KG1 (cell line): Measurements from ENCODE around the gene GABRG3.

Source experiments
- DNase-seq: peaks from one replicate; lab custom pipeline; 2025; lab: John Stamatoyannopoulos, UW

The GABRG3 gene

GRCh38 chr15:27418726-27419125, 447.7 kb downstream of the GABRG3 start:
- DNase-seq: no peak

- DNase-seq: no peak
Measured at GRCh38 chr15:27422997-27423396, 452.0 kb downstream of the GABRG3 start.

- DNase-seq: no peak
Measured at GRCh38 chr15:27426805-27427204, 455.8 kb downstream of the GABRG3 start.

GRCh38 chr15:27427276-27427675, 456.3 kb downstream of the GABRG3 start:
- no peak for DNase-seq

- DNase-seq: no peak
Measured at GRCh38 chr15:27428151-27428550, 457.2 kb downstream of the GABRG3 start.

- no peak for DNase-seq
Measured at GRCh38 chr15:27429577-27429976, 458.6 kb downstream of the GABRG3 start.

GRCh38 chr15:27433604-27434003, 462.6 kb downstream of the GABRG3 start:
- no peak for DNase-seq

- DNase-seq: no peak
Measured at GRCh38 chr15:27438403-27439375, 467.7 kb downstream of the GABRG3 start.

GRCh38 chr15:27441120-27441519, 470.1 kb downstream of the GABRG3 start:
- DNase-seq: no peak

- no peak for DNase-seq
Measured at GRCh38 chr15:27448234-27448633, 477.3 kb downstream of the GABRG3 start.

- DNase-seq: no peak
Measured at GRCh38 chr15:27448986-27449385, 478.0 kb downstream of the GABRG3 start.

GRCh38 chr15:27449941-27450340, 479.0 kb downstream of the GABRG3 start:
- DNase-seq: no peak

- DNase-seq: no peak
Measured at GRCh38 chr15:27454281-27455075, 483.5 kb downstream of the GABRG3 start.

- DNase-seq: no peak
Measured at GRCh38 chr15:27456807-27457206, 485.8 kb downstream of the GABRG3 start.

- DNase-seq: no peak
Measured at GRCh38 chr15:27457766-27458165, 486.8 kb downstream of the GABRG3 start.

- DNase-seq: no peak
Measured at GRCh38 chr15:27458345-27459084, 487.5 kb downstream of the GABRG3 start.

- DNase-seq: no peak
Measured at GRCh38 chr15:27459836-27460235, 488.9 kb downstream of the GABRG3 start.

GRCh38 chr15:27461181-27461580, 490.2 kb downstream of the GABRG3 start:
- no peak for DNase-seq

- no peak for DNase-seq
Measured at GRCh38 chr15:27463525-27464088, 492.6 kb downstream of the GABRG3 start.

GRCh38 chr15:27464941-27465612, 494.1 kb downstream of the GABRG3 start:
- no peak for DNase-seq

- no peak for DNase-seq
Measured at GRCh38 chr15:27466758-27467157, 495.8 kb downstream of the GABRG3 start.
